Measurements from ENCODE around the gene LYG1. TPM values are rescaled to one million over a fixed set of nuclear protein-coding genes. Genes with fewer than 3 reads are reported as not detected.

LYG1 gene
- total and polyA plus RNA-seq, 2 of the 8 experiments (the other 6 are each of a cell fraction or from before 2014, with no cell fraction given): 0.68 to 0.86 TPM

- TF ChIP-seq CHD7 (IDR thresholded peaks at IDR 0.05; ENCODE audit: insufficient replicate concordance, low read length): no peak
Observed at GRCh38 chr2:99348173-99348572, 47.2 kb upstream of the LYG1 start (continued).

Data from H1 (cell line).